ENCODE measurements around the gene ICAM4. TPM values are rescaled to one million over a fixed set of nuclear protein-coding genes. Genes with fewer than 3 reads are reported as not detected.

The ICAM4 gene
- total RNA-seq, 2 experiments from 2014 or later = 0.99 to 1.1 TPM

DNA sequence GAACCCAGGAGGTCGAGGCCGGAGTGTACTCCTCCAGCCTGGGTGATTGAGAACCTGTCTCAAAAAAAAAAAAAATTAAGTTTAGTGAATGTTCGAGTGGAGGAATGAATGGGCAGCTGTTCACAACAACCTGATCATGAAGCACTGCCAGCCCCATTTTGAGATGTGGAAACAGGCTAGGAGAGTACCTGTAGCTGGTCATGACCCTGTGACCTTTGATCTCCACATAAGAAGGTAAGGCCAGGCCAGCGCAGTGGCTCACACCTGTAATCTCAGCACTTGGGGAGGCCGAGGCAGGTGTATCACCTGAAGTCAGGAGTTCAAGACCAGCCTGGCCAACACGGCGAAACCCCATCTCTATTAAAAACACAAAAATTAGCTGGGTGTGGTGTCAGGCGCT is 39.0 kb downstream of the ICAM4 start:
- CTCF ChIA-PET = no interaction called here
- DNase-seq (no peak), ATAC-seq (no peak)
- H3K4me3 Mint-ChIP-seq = no peak overlapping the region
- POLR2A ChIA-PET = interaction anchor here (1.2 to 1.8 kb wide), 2 partner anchors 8 to 54 kb away, joined by 3 to 5 read pairs; partner anchors contain the start of genes ICAM1 and RAVER1
- no peaks in the 10 kb centered on the region for H3K9me3 Mint-ChIP-seq (ENCODE audit: insufficient read depth)
- H3K27ac Mint-ChIP-seq = no peak overlapping the region
- peaks cover 46% of the 10 kb centered on the region for H3K36me3 Mint-ChIP-seq (ENCODE audit: low read depth)
- no peaks in the 10 kb centered on the region for H3K27me3 Mint-ChIP-seq (ENCODE audit: low read depth)
- no peaks in the 10 kb centered on the region for H3K4me1 Mint-ChIP-seq (ENCODE audit: low read depth)

DNA sequence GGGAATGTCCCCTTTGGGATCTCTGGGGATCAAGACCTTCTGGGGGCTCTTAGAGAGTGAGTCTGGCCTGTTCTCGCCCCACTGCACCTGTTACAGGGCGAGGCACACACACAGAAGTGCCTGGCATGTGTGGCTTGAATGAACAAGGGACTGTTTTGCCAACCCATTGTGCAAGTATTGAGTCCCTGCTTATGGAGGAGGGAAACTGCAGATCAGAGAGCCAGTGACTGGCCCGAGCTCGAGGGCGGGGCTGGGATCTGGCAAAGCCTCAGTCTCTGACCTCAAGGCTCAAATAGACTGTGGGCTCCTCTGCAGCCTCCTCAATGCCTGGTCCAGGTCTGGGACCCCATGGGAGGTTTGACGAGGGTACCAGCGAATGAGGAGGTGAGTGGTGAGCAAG is 41.0 kb downstream of the ICAM4 start:
- POLR2A ChIA-PET = no interaction called here
- ATAC-seq = no peak
- H3K9me3 Mint-ChIP-seq (ENCODE audit: insufficient read depth) = no peaks in the 10 kb centered on the region
- H3K36me3 Mint-ChIP-seq (ENCODE audit: low read depth) = peaks cover 47% of the 10 kb centered on the region
- H3K4me3 Mint-ChIP-seq = no peak overlapping the region
- CTCF ChIA-PET = no interaction called here
- H3K27ac Mint-ChIP-seq = no peak overlapping the region
- no peak for DNase-seq
- no peaks in the 10 kb centered on the region for H3K27me3 Mint-ChIP-seq (ENCODE audit: low read depth)
- peaks cover 12% of the 10 kb centered on the region for H3K4me1 Mint-ChIP-seq (ENCODE audit: low read depth)

- H3K27ac Mint-ChIP-seq = no peak overlapping the region
Measured at GRCh38 chr19:10328558-10329429, 42.0 kb downstream of the ICAM4 start.

GRCh38 chr19:10329555-10329954 is 42.8 kb downstream of the ICAM4 start:
- ChIA-PET POLR2A (interaction anchor here (1.2 kb wide), 1 partner anchor 11 kb away, joined by 4 read pairs; no protein-coding TSS in a partner anchor), CTCF (interaction anchor here (0.7 kb wide), 1 partner anchor 173 kb away, joined by 3 read pairs; no protein-coding TSS in a partner anchor)
- Mint-ChIP-seq H3K36me3 (ENCODE audit: low read depth) (peaks cover 53% of the 10 kb centered on the region), H3K27ac (no peak overlapping the region), H3K4me3 (no peak overlapping the region), H3K9me3 (ENCODE audit: insufficient read depth) (no peaks in the 10 kb centered on the region), H3K4me1 (ENCODE audit: low read depth) (peaks cover 24% of the 10 kb centered on the region), H3K27me3 (ENCODE audit: low read depth) (no peaks in the 10 kb centered on the region)
- no peak for ATAC-seq
- no peak for DNase-seq

More at GRCh38 chr19:10328558-10329429, 42.0 kb downstream of the ICAM4 start:
- Mint-ChIP-seq H3K9me3 (ENCODE audit: insufficient read depth) (no peaks in the 10 kb centered on the region), H3K36me3 (ENCODE audit: low read depth) (peaks cover 53% of the 10 kb centered on the region), H3K4me1 (ENCODE audit: low read depth) (peaks cover 17% of the 10 kb centered on the region), H3K4me3 (no peak overlapping the region), H3K27me3 (ENCODE audit: low read depth) (no peaks in the 10 kb centered on the region)
- DNase-seq = no peak
- ChIA-PET CTCF (no interaction called here), POLR2A (interaction anchor here (1.2 kb wide), 1 partner anchor 10 kb away, joined by 4 read pairs; no protein-coding TSS in a partner anchor)
- ATAC-seq = no peak

DNA sequence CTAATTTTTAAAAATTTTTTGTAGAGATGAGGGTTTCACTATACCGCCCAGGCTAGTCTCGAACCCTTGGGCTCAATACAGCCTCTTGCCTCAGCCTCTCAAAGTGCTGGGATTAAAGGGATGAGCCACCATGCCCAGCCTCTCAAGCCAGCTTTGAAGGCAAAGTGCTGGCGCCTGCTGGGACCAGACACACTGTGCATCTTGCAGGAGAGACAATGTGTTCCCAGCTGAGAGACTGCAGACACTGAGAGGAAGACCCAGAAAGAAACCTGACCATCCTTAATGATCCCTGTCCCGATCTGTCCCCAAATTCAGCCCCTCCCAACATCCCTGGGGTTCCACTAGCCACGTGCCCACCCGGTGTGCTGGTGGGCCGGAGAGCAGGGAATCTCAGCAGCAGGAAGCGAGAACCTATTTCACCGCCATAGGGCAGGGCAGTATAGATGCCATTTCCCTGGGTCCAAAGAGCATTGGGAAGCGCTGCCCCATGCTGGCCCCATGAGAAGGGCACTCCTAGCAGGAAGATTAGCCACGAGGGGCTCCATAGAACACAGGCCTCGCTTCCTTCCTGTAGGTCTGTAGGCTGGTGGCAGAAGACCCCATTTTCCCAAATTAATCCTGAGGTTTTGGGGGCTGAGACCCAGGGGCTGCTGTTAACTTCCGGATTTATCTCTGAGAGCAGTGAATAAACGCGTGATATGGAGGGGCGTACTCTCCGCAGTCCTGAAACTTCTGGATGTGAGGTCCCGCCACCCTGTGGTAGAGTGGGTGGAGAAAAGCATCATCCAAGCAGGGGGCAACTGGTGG is 45.6 kb downstream of the ICAM4 start:
- DNase-seq (no peak), ATAC-seq (no peak)
- CTCF ChIA-PET = interaction anchor here (1.5 to 4.2 kb wide), 4 partner anchors 57 to 176 kb away, joined by 3 to 15 read pairs (median 10); partner anchors contain the start of gene ICAM1
- peak overlapping the region; percentile 96 for H3K27ac Mint-ChIP-seq
- peak overlapping the region; percentile 95 for H3K4me3 Mint-ChIP-seq
- H3K27me3 Mint-ChIP-seq (ENCODE audit: low read depth) = no peaks in the 10 kb centered on the region
- H3K36me3 Mint-ChIP-seq (ENCODE audit: low read depth) = peaks cover 62% of the 10 kb centered on the region
- no peaks in the 10 kb centered on the region for H3K9me3 Mint-ChIP-seq (ENCODE audit: insufficient read depth)
- peaks cover 36% of the 10 kb centered on the region for H3K4me1 Mint-ChIP-seq (ENCODE audit: low read depth)
- POLR2A ChIA-PET = interaction anchor here (0.6 to 3.3 kb wide), 9 partner anchors 7 to 248 kb away, joined by 3 to 9 read pairs (median 4); partner anchors contain the start of gene TYK2

- ATAC-seq = peak; percentile 97
- H3K27ac Mint-ChIP-seq = peak within 1 kb of the TSS; percentile 96
- peaks cover 56% of the 10 kb centered on the region for H3K36me3 Mint-ChIP-seq (ENCODE audit: low read depth)
- peak; percentile 99 for DNase-seq
- H3K4me3 Mint-ChIP-seq = peak within 1 kb of the TSS; percentile 95
- H3K27me3 Mint-ChIP-seq (ENCODE audit: low read depth) = no peaks in the 10 kb centered on the region
- CTCF ChIA-PET = interaction anchor here (1.5 to 4.2 kb wide), 5 partner anchors 44 to 175 kb away, joined by 3 to 15 read pairs (median 9); partner anchors contain the start of genes ICAM1 and ICAM5
- H3K4me1 Mint-ChIP-seq (ENCODE audit: low read depth) = peaks cover 37% of the 10 kb centered on the region
- POLR2A ChIA-PET = interaction anchor here (0.6 to 3.3 kb wide), 11 partner anchors 8 to 247 kb away, joined by 3 to 9 read pairs (median 3); partner anchors contain the start of genes ICAM1 and TYK2
- H3K9me3 Mint-ChIP-seq (ENCODE audit: insufficient read depth) = no peaks in the 10 kb centered on the region
Measured at GRCh38 chr19:10332965-10333757, 46.4 kb downstream of the ICAM4 start, which contains the start of gene RAVER1. TSS of gene RAVER1 (minus strand) at chr19:10333529. CDS start at chr19:10333507, 22 bp downstream.

GRCh38 chr19:10333758-10334587 is 47.2 kb downstream of the ICAM4 start:
- no peaks in the 10 kb centered on the region for H3K27me3 Mint-ChIP-seq (ENCODE audit: low read depth)
- POLR2A ChIA-PET = interaction anchor here (0.6 to 3.3 kb wide), 7 partner anchors 9 to 63 kb away, joined by 3 to 9 read pairs (median 5); partner anchors contain the start of genes ICAM1 and TYK2
- H3K9me3 Mint-ChIP-seq (ENCODE audit: insufficient read depth) = no peaks in the 10 kb centered on the region
- peak overlapping the region; percentile 95 for H3K4me3 Mint-ChIP-seq
- H3K4me1 Mint-ChIP-seq (ENCODE audit: low read depth) = peaks cover 45% of the 10 kb centered on the region
- peak overlapping the region; percentile 96 for H3K27ac Mint-ChIP-seq
- ATAC-seq = no peak
- no peak for DNase-seq
- peaks cover 62% of the 10 kb centered on the region for H3K36me3 Mint-ChIP-seq (ENCODE audit: low read depth)
- CTCF ChIA-PET = interaction anchor here (1.5 to 4.2 kb wide), 5 partner anchors 45 to 175 kb away, joined by 3 to 15 read pairs (median 9); partner anchors contain the start of genes ICAM1 and ICAM5

- Mint-ChIP-seq H3K27ac (no peak overlapping the region), H3K4me1 (ENCODE audit: low read depth) (peaks cover 52% of the 10 kb centered on the region), H3K36me3 (ENCODE audit: low read depth) (peaks cover 61% of the 10 kb centered on the region), H3K9me3 (ENCODE audit: insufficient read depth) (no peaks in the 10 kb centered on the region), H3K27me3 (ENCODE audit: low read depth) (no peaks in the 10 kb centered on the region), H3K4me3 (peak overlapping the region; percentile 27)
- ATAC-seq (no peak), DNase-seq (peak; percentile 52)
- POLR2A ChIA-PET = interaction anchor here (1.8 kb wide), 1 partner anchor 64 kb away, joined by 8 read pairs; the partner anchor contains the start of gene ICAM1
- CTCF ChIA-PET = interaction anchor here (1.5 to 4.2 kb wide), 3 partner anchors 46 to 75 kb away, joined by 6 to 15 read pairs (median 9); partner anchors contain the start of genes ICAM1 and ICAM5
Measured at GRCh38 chr19:10334588-10335351, 48.0 kb downstream of the ICAM4 start.

- no peak for ATAC-seq
- DNase-seq = no peak
- Mint-ChIP-seq H3K27ac (no peak overlapping the region), H3K4me1 (ENCODE audit: low read depth) (peaks cover 58% of the 10 kb centered on the region), H3K36me3 (ENCODE audit: low read depth) (peaks cover 54% of the 10 kb centered on the region), H3K4me3 (no peak overlapping the region), H3K27me3 (ENCODE audit: low read depth) (no peaks in the 10 kb centered on the region), H3K9me3 (ENCODE audit: insufficient read depth) (no peaks in the 10 kb centered on the region)
- CTCF ChIA-PET = interaction anchor here (0.9 to 4.2 kb wide), 3 partner anchors 9 to 76 kb away, joined by 3 to 15 read pairs (median 3); partner anchors contain the start of gene ICAM5
- POLR2A ChIA-PET = no interaction called here
Measured at GRCh38 chr19:10335352-10335985, 48.7 kb downstream of the ICAM4 start.

All from activated CD8-positive, alpha-beta T cell treated with anti-CD3 and anti-CD28 coated beads, Interleukin-2, amount 10 ng/mL, durations not matched to agents 7 days and 5 days (primary cell).